HCT116 (cell line): ENCODE measurements around the gene PRPF40B. TPM values are rescaled to one million over a fixed set of nuclear protein-coding genes. Genes with fewer than 3 reads are reported as not detected.

Experiments
- ATAC-seq: fragments of 200-7000 bp; cut with Tn5 transposase; 2 replicates; pipeline ENCODE4 v1.9.1; 2020; ENCODE audit warnings: mild to moderate bottlenecking, moderate library complexity
- BruUV-seq: library from RNA; stranded (reverse); fragments of 400-500 nt; replicated peaks from 2 replicates; lab custom pipeline; 2021; lab: Mats Ljungman, UMichigan
- CTCF ChIA-PET: fragments of 300-600 bp; sonication (Branson Sonifier 250); formaldehyde crosslinking; loops from one replicate; lab custom pipeline; 2021; ENCODE audit warnings: antibody characterized with exemption; lab: Charles Lee
- POLR2A ChIA-PET: fragments of 300-600, 350-600 bp; sonication (Branson Sonifier 250); formaldehyde crosslinking; loops from one replicate; lab custom pipeline; 2021; ENCODE audit warnings: antibody characterized with exemption; lab: Charles Lee
- RAD21 ChIA-PET, 2 experiments: fragments of 300-600 bp; sonication (Branson Sonifier 250); formaldehyde crosslinking; loops; one replicate each; lab custom pipeline; 2023; ENCODE audit warnings: low total read pairs in 2 of 2; ENCODE audit not compliant: uncharacterized antibody in 2 of 2, unreplicated experiment in 2 of 2, low non-redundant PET in 1 of 2; lab: Charles Lee
- DNase-seq: peaks from one replicate; pipeline ENCODE4 v3.0.0-alpha.2; 2010; ENCODE audit warnings: low read depth, low spot score
- H2AFZ ChIP-seq: fragments of 200-600 bp; shearing (Covaris generic), sonication (generic); 2 replicates; pipeline ENCODE4 v1.6.1; 2017; ENCODE audit warnings: low read depth, mixed run types, mixed read lengths, antibody characterized with exemption, low read length; ENCODE audit not compliant: poor library complexity, severe bottlenecking
- H3K27ac ChIP-seq: 2 replicates; pipeline ENCODE4 v1.5.1; 2012; ENCODE audit warnings: low read depth, low read length
- H3K27me3 ChIP-seq: fragments of 200-600 bp; sonication (generic); 2 replicates; pipeline ENCODE4 v1.6.1; 2016; ENCODE audit warnings: mixed run types, low read length, mixed read lengths; ENCODE audit not compliant: insufficient read depth
- H3K36me3 ChIP-seq, 2 experiments: fragments of 200-500 bp in 1 of 2; fragments of 200-600 bp in 1 of 2; sonication (Bioruptor generic) in 1 of 2; sonication (generic) in 1 of 2; 2 replicates each; pipeline versions ENCODE4 v1.5.1 to v1.6.1; 2014 to 2016; ENCODE audit warnings: low read length in 2 of 2, inconsistent platforms in 1 of 2, mixed read lengths in 1 of 2, mixed run types in 1 of 2; ENCODE audit not compliant: insufficient read depth in 2 of 2, control insufficient read depth in 1 of 2
- H3K4me1 ChIP-seq, 2 experiments: fragments of 200-600 bp in 1 of 2; sonication (generic) in 1 of 2; 2 replicates each; pipeline versions ENCODE4 v1.5.1 to v1.6.1; 2012 to 2017; ENCODE audit warnings: low read length in 2 of 2, inconsistent platforms in 1 of 2, mild to moderate bottlenecking in 1 of 2, mixed read lengths in 1 of 2, mixed run types in 1 of 2, moderate library complexity in 1 of 2; ENCODE audit not compliant: insufficient read depth in 2 of 2, control insufficient read depth in 1 of 2
- H3K4me2 ChIP-seq: fragments of 200-600 bp; sonication (generic); 2 replicates; pipeline ENCODE4 v1.6.1; 2017; ENCODE audit warnings: mixed run types, low read length, mixed read lengths
- H3K4me3 ChIP-seq, 2 experiments: fragments of 200-600 bp in 1 of 2; sonication (generic) in 1 of 2; replicated peaks in 1 of 2; 2 replicates each; pipeline ENCODE4 v1.5.1; 2011 to 2016; ENCODE audit warnings: low read length in 2 of 2, control low read depth in 1 of 2, low read depth in 1 of 2, mild to moderate bottlenecking in 1 of 2, mixed read lengths in 1 of 2, mixed run types in 1 of 2
- H3K79me2 ChIP-seq: fragments of 200-600 bp; sonication (generic); 2 replicates; pipeline ENCODE4 v1.6.1; 2017; ENCODE audit warnings: mild to moderate bottlenecking, mixed run types, low read length, moderate library complexity, mixed read lengths; ENCODE audit not compliant: insufficient read depth
- H3K9ac ChIP-seq: fragments of 200-600 bp; sonication (generic); 2 replicates; pipeline ENCODE4 v1.6.1; 2016; ENCODE audit warnings: low read length, mixed read lengths
- H3K9me2 ChIP-seq: fragments of 200-600 bp; sonication (generic), shearing (Covaris generic); 2 replicates; pipeline ENCODE4 v1.6.1; 2017; ENCODE audit warnings: mixed run types, mild to moderate bottlenecking, moderate library complexity; ENCODE audit not compliant: insufficient read depth
- H3K9me3 ChIP-seq, 2 experiments: fragments of 200-500 bp in 1 of 2; fragments of 200-600 bp in 1 of 2; sonication (Bioruptor generic) in 1 of 2; sonication (generic) in 1 of 2; 2 replicates each; pipeline ENCODE4 v1.6.1; 2014 to 2017; ENCODE audit warnings: low read length in 2 of 2, mixed read lengths in 2 of 2, inconsistent platforms in 1 of 2, low read depth in 1 of 2, mild to moderate bottlenecking in 1 of 2, mixed run types in 1 of 2, moderate library complexity in 1 of 2; ENCODE audit not compliant: control insufficient read depth in 1 of 2, insufficient read depth in 1 of 2
- H4K20me1 ChIP-seq: fragments of 200-600 bp; sonication (generic), shearing (Covaris generic); 2 replicates; pipeline ENCODE4 v1.6.1; 2017; ENCODE audit warnings: mixed run types, mild to moderate bottlenecking, moderate library complexity; ENCODE audit not compliant: insufficient read depth
- CBX3 ChIP-seq: IDR thresholded peaks from 2 replicates; pipeline ENCODE4 v1.6.1; 2012; ENCODE audit warnings: low read depth
- EGR1 ChIP-seq: IDR thresholded peaks from 2 replicates; pipeline ENCODE4 v1.6.1; 2012; ENCODE audit warnings: low read depth
- ELF1 ChIP-seq: IDR thresholded peaks from 2 replicates; pipeline ENCODE4 v1.6.1; 2012; ENCODE audit warnings: low read depth, borderline replicate concordance
- EZH2 ChIP-seq: fragments of 200-600 bp; sonication (generic); IDR thresholded peaks from 2 replicates; pipeline ENCODE4 v1.6.1; 2017; ENCODE audit warnings: antibody characterized with exemption, mixed run types
- FOSL1 ChIP-seq: IDR thresholded peaks from 2 replicates; pipeline ENCODE4 v1.6.1; 2012; ENCODE audit warnings: low read depth
- JUND ChIP-seq: IDR thresholded peaks from 2 replicates; pipeline ENCODE4 v1.6.1; 2012
- POLR2A ChIP-seq: IDR thresholded peaks from 2 replicates; pipeline ENCODE4 v1.7.0; 2011; ENCODE audit warnings: borderline replicate concordance; ENCODE audit not compliant: insufficient read depth, insufficient read length; ENCODE audit errors: extremely low read depth
- POLR2AphosphoS5 ChIP-seq: IDR thresholded peaks from 2 replicates; pipeline ENCODE4 v1.6.1; 2011; ENCODE audit warnings: mild to moderate bottlenecking, low read depth, low read length, moderate library complexity
- SIN3A ChIP-seq: IDR thresholded peaks from 2 replicates; pipeline ENCODE4 v1.6.1; 2012; ENCODE audit warnings: low read depth
- SP1 ChIP-seq: IDR thresholded peaks from 2 replicates; pipeline ENCODE4 v1.6.1; 2012; ENCODE audit warnings: low read depth
- YY1 ChIP-seq: IDR thresholded peaks from 2 replicates; pipeline ENCODE4 v1.6.1; 2011; ENCODE audit warnings: low read length, low read depth, moderate library complexity, mild to moderate bottlenecking; ENCODE audit not compliant: insufficient replicate concordance; ENCODE audit errors: extremely low read depth
- ZFX ChIP-seq: fragments of 450-650 bp; IDR thresholded peaks from 2 replicates; pipeline ENCODE4 v1.6.1; 2017
- intact Hi-C: fragments of 100-400 bp; cut with micrococcal nuclease; formaldehyde crosslinking; loops from 2 replicates; pipeline ENCODE4 v1.10.0; 2022
- total RNA-seq: library from RNA; stranded (reverse); gene quantifications from one replicate; pipeline ENCODE4 v1.2.1, GENCODE V29; 2021; ENCODE audit not compliant: unreplicated experiment
- TF ChIP-seq, protein P1 (sequence below): IDR thresholded peaks from 2 replicates; pipeline ENCODE4 v1.6.1; 2012
- TF ChIP-seq, protein P2 (sequence below): IDR thresholded peaks from 2 replicates; pipeline ENCODE4 v1.6.1; 2011; ENCODE audit warnings: mild to moderate bottlenecking, low read length, moderate library complexity; ENCODE audit not compliant: insufficient replicate concordance; ENCODE audit errors: extremely low read depth

The PRPF40B gene
- total RNA-seq, 1 experiment from 2014 or later = 29.0 TPM

DNA sequence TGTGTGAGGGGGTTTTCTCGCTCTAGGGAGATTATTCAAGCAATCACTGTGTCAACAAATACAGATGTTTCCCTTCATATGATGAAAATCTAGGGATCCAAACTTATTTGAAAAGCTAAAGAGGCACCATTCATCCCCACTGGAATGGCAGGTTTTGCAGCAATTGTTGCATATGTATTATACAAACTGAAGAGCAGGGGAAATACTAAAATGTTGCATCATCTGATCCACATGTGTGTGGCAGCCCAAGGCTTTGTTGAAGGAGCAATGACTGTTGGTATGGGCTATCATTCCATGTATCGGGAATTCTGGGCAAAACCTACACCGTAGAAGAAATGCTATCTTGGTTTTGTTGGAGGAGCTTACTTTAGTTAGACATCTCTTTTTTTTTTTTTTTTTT, 4.1 kb upstream of the PRPF40B start:
- no peak for TF ChIP-seq FOSL1
- TF ChIP-seq ZFX = no peak
- TF ChIP-seq CBX3 = no peak
- TF ChIP-seq YY1 = no peak
- no peak for TF ChIP-seq JUND
- TF ChIP-seq POLR2AphosphoS5 = no peak
- TF ChIP-seq, protein P1, sequence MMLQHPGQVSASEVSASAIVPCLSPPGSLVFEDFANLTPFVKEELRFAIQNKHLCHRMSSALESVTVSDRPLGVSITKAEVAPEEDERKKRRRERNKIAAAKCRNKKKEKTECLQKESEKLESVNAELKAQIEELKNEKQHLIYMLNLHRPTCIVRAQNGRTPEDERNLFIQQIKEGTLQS = no peak
- no peak for TF ChIP-seq EGR1
- TF ChIP-seq SP1 = no peak
- TF ChIP-seq POLR2A = no peak
- TF ChIP-seq, protein P2, sequence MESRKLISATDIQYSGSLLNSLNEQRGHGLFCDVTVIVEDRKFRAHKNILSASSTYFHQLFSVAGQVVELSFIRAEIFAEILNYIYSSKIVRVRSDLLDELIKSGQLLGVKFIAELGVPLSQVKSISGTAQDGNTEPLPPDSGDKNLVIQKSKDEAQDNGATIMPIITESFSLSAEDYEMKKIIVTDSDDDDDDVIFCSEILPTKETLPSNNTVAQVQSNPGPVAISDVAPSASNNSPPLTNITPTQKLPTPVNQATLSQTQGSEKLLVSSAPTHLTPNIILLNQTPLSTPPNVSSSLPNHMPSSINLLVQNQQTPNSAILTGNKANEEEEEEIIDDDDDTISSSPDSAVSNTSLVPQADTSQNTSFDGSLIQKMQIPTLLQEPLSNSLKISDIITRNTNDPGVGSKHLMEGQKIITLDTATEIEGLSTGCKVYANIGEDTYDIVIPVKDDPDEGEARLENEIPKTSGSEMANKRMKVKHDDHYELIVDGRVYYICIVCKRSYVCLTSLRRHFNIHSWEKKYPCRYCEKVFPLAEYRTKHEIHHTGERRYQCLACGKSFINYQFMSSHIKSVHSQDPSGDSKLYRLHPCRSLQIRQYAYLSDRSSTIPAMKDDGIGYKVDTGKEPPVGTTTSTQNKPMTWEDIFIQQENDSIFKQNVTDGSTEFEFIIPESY = no peak
- TF ChIP-seq EZH2 = no peak
- TF ChIP-seq SIN3A = no peak
- no peak for TF ChIP-seq ELF1

More for the DNA sequence above, 4.1 kb upstream of the PRPF40B start:
- Histone ChIP-seq H4K20me1 (no peaks in the 10 kb centered on the region), H3K27me3 (no peaks in the 10 kb centered on the region), H3K27ac (no peak overlapping the region), H3K36me3 (no peaks in the 10 kb centered on the region), H3K9me2 (no peaks in the 10 kb centered on the region), H3K4me2 (no peak overlapping the region), H3K79me2 (no peaks in the 10 kb centered on the region), H3K9me3 (peaks cover 0 to 3% of the 10 kb centered on the region in 2 experiments; a peak in 1 of 4 replicates), H2AFZ (no peak overlapping the region), H3K4me3 (no peak overlapping the region), H3K4me1 (peaks cover 10 to 28% of the 10 kb centered on the region in 2 experiments), H3K9ac (no peak overlapping the region)
- intact Hi-C loops = no loop called here
- ChIA-PET RAD21 (no interaction called here), CTCF (interaction anchor here (1.5 kb wide), 1 partner anchor 26 kb away, joined by 3 read pairs; no protein-coding TSS in a partner anchor), POLR2A (no interaction called here)
- ATAC-seq (no peak), DNase-seq (no peak)
- BruUV-seq = no TSS peak
